WTC11 (cell line): ENCODE measurements around the gene CDH6.

Source experiments
- ATF2 ChIP-seq: sonication (generic); formaldehyde crosslinking; IDR thresholded peaks from 2 replicates; pipeline ENCODE4 v1.8.1; 2022; ENCODE audit warnings: low read depth, missing genetic modification reagents, borderline replicate concordance
- CTCF ChIP-seq: fragments of 200-600 bp; IDR thresholded peaks from 2 replicates; pipeline ENCODE4 v1.8.0; 2022; ENCODE audit warnings: antibody characterized with exemption
- ELF4 ChIP-seq: sonication (generic); formaldehyde crosslinking; IDR thresholded peaks from 2 replicates; pipeline ENCODE4 v1.8.1; 2022; ENCODE audit warnings: low read depth, mild to moderate bottlenecking, moderate library complexity, missing genetic modification reagents
- ESRRA ChIP-seq: sonication (generic); formaldehyde crosslinking; IDR thresholded peaks from 2 replicates; pipeline ENCODE4 v1.8.1; 2022; ENCODE audit warnings: mild to moderate bottlenecking, missing genetic modification reagents, borderline replicate concordance
- JUN ChIP-seq: sonication (generic); formaldehyde crosslinking; IDR thresholded peaks from 2 replicates; pipeline ENCODE4 v1.8.0; 2023; ENCODE audit warnings: mild to moderate bottlenecking, missing genetic modification reagents
- SMAD3 ChIP-seq: sonication (generic); formaldehyde crosslinking; IDR thresholded peaks from 2 replicates; pipeline ENCODE4 v1.8.0; 2022; ENCODE audit warnings: missing genetic modification reagents, mild to moderate bottlenecking, borderline replicate concordance
- TCF7 ChIP-seq: sonication (generic); formaldehyde crosslinking; IDR thresholded peaks from 2 replicates; pipeline ENCODE4 v1.8.0; 2022; ENCODE audit warnings: mild to moderate bottlenecking, low read depth, missing genetic modification reagents, moderate library complexity
- ZNF263 ChIP-seq: sonication (generic); formaldehyde crosslinking; IDR thresholded peaks from 2 replicates; pipeline ENCODE4 v1.8.1; 2022; ENCODE audit warnings: low read depth, mild to moderate bottlenecking, moderate library complexity, missing genetic modification reagents
- TF ChIP-seq, protein P1 (sequence below): sonication (generic); formaldehyde crosslinking; IDR thresholded peaks from 2 replicates; pipeline ENCODE4 v1.8.0; 2022; ENCODE audit warnings: mild to moderate bottlenecking, missing genetic modification reagents

- TF ChIP-seq SMAD3 (no peak), CTCF (no peak), ELF4 (CRISPR knock-in tag) (no peak), TCF7 (CRISPR knock-in tag) (no peak), ATF2 (CRISPR knock-in tag) (no peak), ESRRA (CRISPR knock-in tag) (no peak), JUN (CRISPR knock-in tag) (no peak), ZNF263 (CRISPR knock-in tag) (no peak)
- TF ChIP-seq, protein P1, sequence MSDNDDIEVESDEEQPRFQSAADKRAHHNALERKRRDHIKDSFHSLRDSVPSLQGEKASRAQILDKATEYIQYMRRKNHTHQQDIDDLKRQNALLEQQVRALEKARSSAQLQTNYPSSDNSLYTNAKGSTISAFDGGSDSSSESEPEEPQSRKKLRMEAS, result no peak
These were observed 89.8 kb downstream of the CDH6 start for GRCh38 chr5:31283326-31283725.
